IMR-90 (cell line): Measurements from ENCODE around the gene USP9X. TPM values are rescaled to one million over a fixed set of nuclear protein-coding genes. Genes with fewer than 3 reads are reported as not detected.

Source experiments
- ATAC-seq: fragments of 200-7000 bp; cut with Tn5 transposase; 2 replicates; pipeline ENCODE4 v1.9.1; 2020; ENCODE audit warnings: low read depth, mild to moderate bottlenecking, moderate library complexity
- BruUV-seq: library from RNA; stranded (reverse); fragments of 400-500 nt; replicated peaks from 2 replicates; lab custom pipeline; 2021; lab: Mats Ljungman, UMichigan
- CTCF ChIA-PET: fragments of 300-600 bp; formaldehyde crosslinking; extraction: SDS; loops from one replicate; lab custom pipeline; 2021; ENCODE audit warnings: antibody characterized with exemption; lab: Yijun Ruan, JAX
- POLR2A ChIA-PET: fragments of 300-600 bp; sonication (Branson Sonifier 250); formaldehyde crosslinking; loops from one replicate; lab custom pipeline; 2022; ENCODE audit warnings: antibody characterized with exemption; ENCODE audit not compliant: unreplicated experiment; lab: Charles Lee
- DNase-seq: peaks from one replicate; pipeline ENCODE4 v3.0.0; 2013
- H2AFZ ChIP-seq: replicated peaks from 2 replicates; pipeline ENCODE3; 2013; ENCODE audit warnings: low read length, mild to moderate bottlenecking; ENCODE audit not compliant: poor library complexity
- H2AK5ac ChIP-seq: 2 replicates; pipeline ENCODE4 v1.6.1; 2013; ENCODE audit warnings: low read depth, low read length, inconsistent platforms
- H2AK9ac ChIP-seq: replicated peaks from 2 replicates; pipeline ENCODE3; 2013; ENCODE audit warnings: mild to moderate bottlenecking, low read depth, low read length, moderate library complexity; ENCODE audit not compliant: poor library complexity
- H2BK120ac ChIP-seq: 2 replicates; pipeline ENCODE4 v1.6.1; 2013; ENCODE audit warnings: low read depth, low read length, inconsistent platforms
- H2BK15ac ChIP-seq: 3 replicates; pipeline ENCODE4 v1.6.1; 2013; ENCODE audit warnings: low read depth, low read length, inconsistent platforms
- H2BK20ac ChIP-seq: 2 replicates; pipeline ENCODE4 v1.6.1; 2013; ENCODE audit warnings: low read depth, mild to moderate bottlenecking, inconsistent platforms, low read length, moderate library complexity
- H2BK5ac ChIP-seq: 2 replicates; pipeline ENCODE4 v1.6.1; 2013; ENCODE audit warnings: mild to moderate bottlenecking, low read depth, low read length, inconsistent platforms; ENCODE audit not compliant: poor library complexity, severe bottlenecking
- H3K14ac ChIP-seq: replicated peaks from 2 replicates; pipeline ENCODE4 v1.6.1; 2013; ENCODE audit warnings: low read depth, low read length, inconsistent platforms
- H3K18ac ChIP-seq: 2 replicates; pipeline ENCODE4 v1.6.1; 2013; ENCODE audit warnings: low read depth, low read length, control low read depth
- H3K23ac ChIP-seq: 2 replicates; pipeline ENCODE4 v1.6.1; 2013; ENCODE audit warnings: low read depth, low read length, inconsistent platforms
- H3K27ac ChIP-seq: 2 replicates; pipeline ENCODE4 v1.5.1; 2013; ENCODE audit warnings: mild to moderate bottlenecking, control low read depth, low read length; ENCODE audit not compliant: insufficient read depth
- H3K27me3 ChIP-seq: 2 replicates; pipeline ENCODE4 v1.6.1; 2013; ENCODE audit warnings: low read length; ENCODE audit not compliant: control insufficient read depth, insufficient read depth
- H3K36me3 ChIP-seq: 2 replicates; pipeline ENCODE4 v1.6.1; 2013; ENCODE audit warnings: low read length, mixed read lengths; ENCODE audit not compliant: control insufficient read depth, insufficient read depth
- H3K4ac ChIP-seq: 2 replicates; pipeline ENCODE4 v1.6.1; 2013; ENCODE audit warnings: low read depth, low read length, inconsistent platforms
- H3K4me1 ChIP-seq: 2 replicates; pipeline ENCODE4 v1.6.1; 2013; ENCODE audit warnings: low read length, mixed read lengths; ENCODE audit not compliant: control insufficient read depth, insufficient read depth
- H3K4me2 ChIP-seq: 2 replicates; pipeline ENCODE4 v1.6.1; 2013; ENCODE audit warnings: low read depth, mild to moderate bottlenecking, control low read depth, low read length, moderate library complexity
- H3K4me3 ChIP-seq: 2 replicates; pipeline ENCODE4 v1.5.1; 2013; ENCODE audit warnings: low read depth, mild to moderate bottlenecking, control low read depth, low read length, moderate library complexity; ENCODE audit not compliant: insufficient read depth
- H3K56ac ChIP-seq: 2 replicates; pipeline ENCODE4 v1.6.1; 2013; ENCODE audit warnings: low read length, inconsistent platforms; ENCODE audit not compliant: insufficient read depth; ENCODE audit errors: extremely low read depth
- H3K79me1 ChIP-seq, 2 experiments: 2 replicates each; pipeline ENCODE4 v1.6.1; 2013; ENCODE audit warnings: low read length in 2 of 2, inconsistent platforms in 1 of 2, low read depth in 1 of 2
- H3K9ac ChIP-seq: 2 replicates; pipeline ENCODE4 v1.6.1; 2013; ENCODE audit warnings: low read depth, low read length, control low read depth
- H3K9me1 ChIP-seq: 2 replicates; pipeline ENCODE4 v1.6.1; 2013; ENCODE audit warnings: low read length, inconsistent platforms; ENCODE audit not compliant: insufficient read depth
- H3K9me3 ChIP-seq: 2 replicates; pipeline ENCODE4 v1.6.1; 2013; ENCODE audit warnings: low read length; ENCODE audit not compliant: control insufficient read depth, insufficient read depth
- H4K20me1 ChIP-seq: 2 replicates; pipeline ENCODE4 v1.6.1; 2013; ENCODE audit warnings: low read length, inconsistent platforms; ENCODE audit not compliant: insufficient read depth
- H4K5ac ChIP-seq: 2 replicates; pipeline ENCODE4 v1.6.1; 2013; ENCODE audit warnings: mild to moderate bottlenecking, low read depth, low read length, control low read depth
- H4K8ac ChIP-seq, 2 experiments: 2 replicates each; pipeline ENCODE4 v1.6.1; 2013; ENCODE audit warnings: low read depth in 2 of 2, low read length in 2 of 2, control low read depth in 1 of 2, inconsistent platforms in 1 of 2
- H4K91ac ChIP-seq: 2 replicates; pipeline ENCODE4 v1.6.1; 2013; ENCODE audit warnings: low read depth, low read length, inconsistent platforms; ENCODE audit not compliant: insufficient read depth
- CEBPB ChIP-seq: IDR thresholded peaks from 2 replicates; pipeline ENCODE4 v1.6.1; 2012; ENCODE audit warnings: low read depth, low read length, improper control_type of control experiment
- RCOR1 ChIP-seq: IDR thresholded peaks from 2 replicates; pipeline ENCODE4 v1.6.1; 2012; ENCODE audit warnings: mild to moderate bottlenecking, low read length, improper control_type of control experiment; ENCODE audit not compliant: insufficient replicate concordance
- WGBS, 2 experiments: methylation state at CpG; one replicate each; pipeline versions ENCODE4 v1.1.5 to v1.1.7; 2013; ENCODE audit warnings: missing lambda C conversion rate in 2 of 2; ENCODE audit not compliant: insufficient read length in 1 of 2; ENCODE audit errors: extremely low coverage in 2 of 2; 5-methylcytosine and 5-hydroxymethylcytosine counted together
- dilution Hi-C: fragments of 300-500 bp; cut with HindIII; formaldehyde crosslinking; loops from one replicate; pipeline ENCODE4 v1.14.3; 2018; ENCODE audit warnings: low sequenced_read_pairs; ENCODE audit not compliant: unreplicated experiment
- in situ Hi-C: fragments of 300-500 bp; cut with MboI; formaldehyde crosslinking; loops from 3 replicates; pipeline ENCODE4 v1.14.3; 2019; ENCODE audit warnings: low sequenced_read_pairs, inconsistent platforms, mixed read lengths
- intact Hi-C: fragments of 100-400 bp; cut with micrococcal nuclease; formaldehyde crosslinking; loops from 2 replicates; pipeline ENCODE4 v1.10.0; 2022
- polyA plus RNA-seq, 3 experiments: library from polyadenylated mRNA; depleted of rRNA; stranded (reverse); fragments of >200 nt; gene quantifications; 2 replicates each; pipeline ENCODE4 v1.2.3, GENCODE V29; 2012; ENCODE audit warnings: low replicate concordance in 1 of 3
- total RNA-seq: library from RNA; depleted of rRNA; stranded (reverse); fragments of >200 nt; gene quantifications from 2 replicates; pipeline ENCODE4 v1.2.3, GENCODE V29; 2012

USP9X gene
- total and polyA plus RNA-seq, 2 of the 4 experiments (the other 2 are of a cell fraction): 17.5 to 104 TPM

DNA sequence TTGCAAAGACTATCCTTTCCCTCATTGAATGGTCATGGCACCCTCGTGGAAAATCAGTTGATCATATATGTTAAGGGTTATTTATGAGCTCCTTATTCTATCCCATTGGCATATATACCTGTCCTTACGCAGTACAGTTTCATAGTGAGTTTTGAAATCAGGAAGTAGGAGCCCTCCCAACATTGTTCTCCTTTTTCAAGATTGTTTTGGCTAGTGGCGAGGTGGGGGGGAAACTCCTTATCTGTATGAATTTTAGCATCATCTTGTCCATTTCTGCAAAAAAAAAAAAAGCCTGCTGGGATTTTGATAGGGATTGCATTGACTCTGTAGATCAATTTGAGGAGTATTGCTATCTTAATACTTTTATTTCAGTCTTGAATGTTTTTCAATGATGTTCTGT is 2.5 kb upstream of the USP9X start:
- intact Hi-C loops (no loop called here), in situ Hi-C loops (loop anchor here (10.0 kb wide), 1 partner anchor 208 kb away; no protein-coding TSS in a partner anchor)
- no TSS peak for BruUV-seq

More for the DNA sequence above, 2.5 kb upstream of the USP9X start:
- no peak overlapping the region for H3K18ac ChIP-seq
- H2BK20ac ChIP-seq: no peak overlapping the region
- no peaks in the 10 kb centered on the region for H3K36me3 ChIP-seq
- peaks cover 23% of the 10 kb centered on the region for H4K20me1 ChIP-seq
- H2AFZ ChIP-seq: no peak overlapping the region
- H3K4me1 ChIP-seq: no peaks in the 10 kb centered on the region
- no peaks in the 10 kb centered on the region for H3K9me1 ChIP-seq
- no peak overlapping the region for H2AK9ac ChIP-seq
- no peak overlapping the region for H2BK120ac ChIP-seq
- H2BK15ac ChIP-seq: no peak overlapping the region
- H2AK5ac ChIP-seq: no peak overlapping the region
- H4K91ac ChIP-seq: no peak overlapping the region
- TF ChIP-seq RCOR1 (no peak), CEBPB (no peak)
- H3K27ac ChIP-seq: no peak overlapping the region
- no peak overlapping the region for H3K14ac ChIP-seq
- H4K8ac ChIP-seq: no peak overlapping the region
- H3K4me3 ChIP-seq: no peak overlapping the region
- no peak overlapping the region for H3K4ac ChIP-seq
- dilution Hi-C loops: no loop called here
- no peak overlapping the region for H3K56ac ChIP-seq
- no peak overlapping the region for H3K9ac ChIP-seq
- H2BK5ac ChIP-seq: no peak overlapping the region
- DNase-seq (no peak), ATAC-seq (no peak)
- H3K4me2 ChIP-seq: no peak overlapping the region
- H3K79me1 ChIP-seq: 0 out of 4 replicates have a peak, but pooled peaks cover 0 to 3% of the 10 kb centered on the region in 2 experiments
- no CpG with 5 or more reads among the region's 3 CpGs for WGBS, 2 experiments
- H3K23ac ChIP-seq: no peak overlapping the region
- CTCF ChIA-PET: no interaction called here
- peaks cover 3% of the 10 kb centered on the region for H3K27me3 ChIP-seq
- POLR2A ChIA-PET: no interaction called here
- H4K5ac ChIP-seq: no peak overlapping the region
- H3K9me3 ChIP-seq: no peaks in the 10 kb centered on the region
